ENCODE measurements around the gene TXNRD1. TPM values are rescaled to one million over a fixed set of nuclear protein-coding genes. Genes with fewer than 3 reads are reported as not detected.

TXNRD1 gene
- total RNA-seq, 1 donor = 350 TPM

- no peak for TF ChIP-seq CTCF (IDR thresholded peaks at IDR 0.05; ENCODE audit: insufficient read depth, low read length)
- no peak overlapping the region for H3K4me3 ChIP-seq (ENCODE audit: low read depth, low read length)
- DNase-seq (ENCODE audit: low read depth) = no peak
These were observed 5.4 kb downstream of the TXNRD1 start for GRCh38 chr12:104220931-104221330.

GRCh38 chr12:104222976-104223375 is 7.4 kb downstream of the TXNRD1 start:
- no peak overlapping the region for H3K4me3 ChIP-seq (ENCODE audit: low read depth, low read length)
- DNase-seq (ENCODE audit: low read depth) = no peak
- TF ChIP-seq CTCF (IDR thresholded peaks at IDR 0.05; ENCODE audit: insufficient read depth, low read length) = no peak

GRCh38 chr12:104223712-104224111 is 8.1 kb downstream of the TXNRD1 start:
- TF ChIP-seq CTCF (IDR thresholded peaks at IDR 0.05; ENCODE audit: insufficient read depth, low read length) = no peak
- DNase-seq (ENCODE audit: low read depth) = no peak
- no peak overlapping the region for H3K4me3 ChIP-seq (ENCODE audit: low read depth, low read length)

GRCh38 chr12:104226672-104227071 is 11.1 kb downstream of the TXNRD1 start:
- DNase-seq (ENCODE audit: low read depth) = peak; percentile 76
- no peak for TF ChIP-seq CTCF (IDR thresholded peaks at IDR 0.05; ENCODE audit: insufficient read depth, low read length)
- no peak overlapping the region for H3K4me3 ChIP-seq (ENCODE audit: low read depth, low read length)

GRCh38 chr12:104230304-104231095 is 14.9 kb downstream of the TXNRD1 start:
- DNase-seq (ENCODE audit: low read depth) = no peak
- peak; percentile 25 for TF ChIP-seq CTCF (IDR thresholded peaks at IDR 0.05; ENCODE audit: insufficient read depth, low read length)

GRCh38 chr12:104232609-104233280 is 17.2 kb downstream of the TXNRD1 start:
- no peak for TF ChIP-seq CTCF (IDR thresholded peaks at IDR 0.05; ENCODE audit: insufficient read depth, low read length)

More at GRCh38 chr12:104230304-104231095, 14.9 kb downstream of the TXNRD1 start:
- no peak overlapping the region for H3K4me3 ChIP-seq (ENCODE audit: low read depth, low read length)

More at GRCh38 chr12:104232609-104233280, 17.2 kb downstream of the TXNRD1 start:
- no peak for DNase-seq (ENCODE audit: low read depth)
- H3K4me3 ChIP-seq (ENCODE audit: low read depth, low read length) = no peak overlapping the region
